PFSK-1 (cell line): ENCODE data around the gene CFAP77.

Source experiments
- FOXP2 ChIP-seq: optimal IDR thresholded peaks from 2 replicates; pipeline ENCODE3; 2011; ENCODE audit warnings: borderline replicate concordance, control low read depth, inconsistent platforms; ENCODE audit not compliant: insufficient read depth; ENCODE audit errors: extremely low read length, extremely low read depth
- POLR2AphosphoS5 ChIP-seq: IDR thresholded peaks from 2 replicates; pipeline ENCODE4 v1.6.1; 2012; ENCODE audit warnings: low read depth, mild to moderate bottlenecking, control low read depth, low read length, moderate library complexity
- SIN3A ChIP-seq: IDR thresholded peaks from 2 replicates; pipeline ENCODE4 v1.6.1; 2012; ENCODE audit warnings: mild to moderate bottlenecking, low read length, moderate library complexity, borderline replicate concordance; ENCODE audit not compliant: insufficient read depth
- TAF1 ChIP-seq: IDR thresholded peaks from 2 replicates; pipeline ENCODE4 v1.6.1; 2012; ENCODE audit warnings: low read length, control low read depth, borderline replicate concordance; ENCODE audit not compliant: insufficient read depth
- TF ChIP-seq, protein P1 (sequence below), 2 experiments: IDR thresholded peaks; 2 replicates each; pipeline versions ENCODE4 v1.6.1 to v1.8.0; 2011 to 2012; ENCODE audit warnings: low read depth in 2 of 2, low read length in 2 of 2, control low read depth in 1 of 2, inconsistent platforms in 1 of 2, mild to moderate bottlenecking in 1 of 2, moderate library complexity in 1 of 2; ENCODE audit not compliant: insufficient read depth in 1 of 2

The CFAP77 gene

DNA sequence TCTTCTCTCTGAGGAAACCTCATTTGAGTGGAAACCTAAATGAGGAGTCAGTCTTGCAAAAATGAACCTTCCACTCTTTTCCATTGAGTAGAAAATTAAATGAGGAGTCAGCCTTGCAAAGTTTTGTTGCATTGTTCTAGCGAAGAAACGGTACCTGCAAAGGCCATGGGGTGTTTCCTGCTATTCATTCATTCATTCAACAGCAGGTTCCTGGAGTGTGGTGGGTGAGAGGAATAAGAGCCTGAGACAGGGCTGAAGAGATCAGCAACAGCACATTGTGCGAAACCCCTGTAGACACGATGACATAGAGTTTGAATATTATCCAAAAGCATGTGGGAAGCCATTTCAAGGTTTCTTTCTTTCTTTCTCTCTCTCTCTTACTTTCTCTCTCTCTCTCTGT lies 40.6 kb upstream of the CFAP77 start:
- TF ChIP-seq TAF1, result no peak
- no peak for TF ChIP-seq POLR2AphosphoS5
- no peak for TF ChIP-seq SIN3A
- TF ChIP-seq, protein P1, sequence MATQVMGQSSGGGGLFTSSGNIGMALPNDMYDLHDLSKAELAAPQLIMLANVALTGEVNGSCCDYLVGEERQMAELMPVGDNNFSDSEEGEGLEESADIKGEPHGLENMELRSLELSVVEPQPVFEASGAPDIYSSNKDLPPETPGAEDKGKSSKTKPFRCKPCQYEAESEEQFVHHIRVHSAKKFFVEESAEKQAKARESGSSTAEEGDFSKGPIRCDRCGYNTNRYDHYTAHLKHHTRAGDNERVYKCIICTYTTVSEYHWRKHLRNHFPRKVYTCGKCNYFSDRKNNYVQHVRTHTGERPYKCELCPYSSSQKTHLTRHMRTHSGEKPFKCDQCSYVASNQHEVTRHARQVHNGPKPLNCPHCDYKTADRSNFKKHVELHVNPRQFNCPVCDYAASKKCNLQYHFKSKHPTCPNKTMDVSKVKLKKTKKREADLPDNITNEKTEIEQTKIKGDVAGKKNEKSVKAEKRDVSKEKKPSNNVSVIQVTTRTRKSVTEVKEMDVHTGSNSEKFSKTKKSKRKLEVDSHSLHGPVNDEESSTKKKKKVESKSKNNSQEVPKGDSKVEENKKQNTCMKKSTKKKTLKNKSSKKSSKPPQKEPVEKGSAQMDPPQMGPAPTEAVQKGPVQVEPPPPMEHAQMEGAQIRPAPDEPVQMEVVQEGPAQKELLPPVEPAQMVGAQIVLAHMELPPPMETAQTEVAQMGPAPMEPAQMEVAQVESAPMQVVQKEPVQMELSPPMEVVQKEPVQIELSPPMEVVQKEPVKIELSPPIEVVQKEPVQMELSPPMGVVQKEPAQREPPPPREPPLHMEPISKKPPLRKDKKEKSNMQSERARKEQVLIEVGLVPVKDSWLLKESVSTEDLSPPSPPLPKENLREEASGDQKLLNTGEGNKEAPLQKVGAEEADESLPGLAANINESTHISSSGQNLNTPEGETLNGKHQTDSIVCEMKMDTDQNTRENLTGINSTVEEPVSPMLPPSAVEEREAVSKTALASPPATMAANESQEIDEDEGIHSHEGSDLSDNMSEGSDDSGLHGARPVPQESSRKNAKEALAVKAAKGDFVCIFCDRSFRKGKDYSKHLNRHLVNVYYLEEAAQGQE (IDR thresholded peaks at IDR 0.05; ENCODE audit: insufficient read depth in 1 of 2, low read depth in 2 of 2, low read length in 2 of 2), result no peak
- TF ChIP-seq FOXP2, result no peak

DNA sequence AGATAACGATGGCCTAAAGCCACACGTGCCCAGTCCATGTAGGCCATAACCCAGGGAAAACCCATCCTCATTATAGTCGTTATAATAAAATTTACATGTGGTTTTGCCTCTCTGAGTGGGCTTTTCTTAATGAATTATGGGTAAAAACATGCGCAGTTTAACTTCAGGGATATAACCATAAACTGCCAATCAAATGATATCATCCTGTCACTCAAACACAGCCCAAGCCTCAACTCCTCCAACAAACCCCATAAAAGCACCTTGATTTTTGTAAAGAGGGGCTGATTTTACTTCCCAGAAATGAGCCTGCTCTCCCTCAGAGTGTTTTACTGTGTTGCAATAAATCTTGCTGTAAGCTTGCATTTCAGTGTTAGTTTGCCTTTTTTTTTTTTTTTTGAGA lies 39.4 kb upstream of the CFAP77 start:
- no peak for TF ChIP-seq POLR2AphosphoS5
- no peak for TF ChIP-seq SIN3A
- no peak for TF ChIP-seq FOXP2
- TF ChIP-seq, protein P1 (IDR thresholded peaks at IDR 0.05; ENCODE audit: insufficient read depth in 1 of 2, low read depth in 2 of 2, low read length in 2 of 2), result no peak

DNA sequence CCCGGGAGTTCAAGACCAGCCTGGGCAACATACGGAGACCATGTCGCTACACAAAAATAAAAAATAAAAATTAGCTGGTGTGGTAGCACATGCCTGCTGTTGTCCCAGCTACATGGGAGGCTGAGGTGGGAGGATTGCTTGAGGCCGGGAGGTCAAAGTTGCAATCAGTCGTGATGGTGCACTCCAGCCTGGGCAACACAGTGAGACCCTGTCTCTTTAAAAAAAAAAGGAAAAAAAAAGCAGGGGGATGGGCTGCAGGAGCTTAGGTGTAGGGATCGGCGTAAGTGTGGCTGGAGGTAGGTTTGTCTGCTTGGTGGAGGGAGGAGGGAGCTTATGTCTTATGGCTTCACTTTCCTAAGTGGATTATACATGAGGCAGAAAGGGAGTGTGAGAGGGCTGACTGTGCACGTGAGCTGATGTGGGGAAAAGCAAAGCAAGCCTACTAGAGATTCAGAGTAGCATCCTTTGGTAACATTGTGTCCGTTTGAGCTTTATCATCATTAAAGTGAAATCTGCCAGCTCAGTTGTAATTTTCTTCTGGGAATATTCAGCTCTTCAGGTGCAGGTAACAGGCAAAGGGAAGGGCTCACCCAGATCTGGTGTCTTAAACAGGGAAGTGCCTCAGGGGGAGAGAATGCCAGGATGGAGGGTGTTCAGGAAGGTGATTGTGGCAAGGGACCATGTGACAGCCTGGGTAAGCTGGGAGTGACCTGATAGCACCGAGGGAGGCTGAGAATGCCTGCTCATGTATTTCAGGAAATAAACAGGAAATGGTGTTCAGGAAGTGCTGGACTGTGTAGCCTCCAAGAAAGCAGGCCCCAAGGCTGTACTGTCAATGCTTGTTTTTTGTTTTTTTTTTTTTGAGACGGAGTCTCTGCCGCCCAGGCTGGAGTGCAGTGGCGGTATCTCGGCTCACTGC lies 37.6 kb upstream of the CFAP77 start:
- TF ChIP-seq FOXP2 (peak; percentile 84), TAF1 (no peak)

DNA sequence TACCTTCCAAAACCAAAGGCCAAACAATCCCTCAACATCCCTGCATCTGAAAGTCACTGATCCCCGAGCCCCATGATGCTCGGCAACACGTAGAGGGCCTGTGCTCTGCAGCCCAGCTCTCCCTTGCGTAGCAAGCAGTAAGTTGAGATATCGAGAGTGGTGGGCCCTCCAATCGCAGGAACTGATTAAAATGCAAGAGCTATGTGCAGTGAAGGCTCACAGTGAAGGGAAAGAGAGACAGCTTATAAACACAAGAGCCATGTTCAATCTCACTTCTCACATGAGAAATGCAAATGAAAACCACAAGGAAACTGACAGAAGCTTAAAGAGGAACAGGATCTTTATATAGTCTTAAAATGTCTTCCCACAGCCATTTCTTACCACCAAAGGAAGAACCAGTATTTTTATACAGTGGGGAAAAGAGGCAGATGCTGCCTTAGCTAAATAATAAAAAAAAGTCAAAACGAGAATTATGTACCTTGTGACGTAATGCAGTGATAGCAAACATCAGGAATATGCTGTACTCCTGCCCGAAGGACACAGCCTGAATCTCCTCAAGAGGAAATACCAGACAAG lies 28.0 kb upstream of the CFAP77 start:
- TF ChIP-seq POLR2AphosphoS5 (no peak), TAF1 (no peak), FOXP2 (no peak), SIN3A (no peak)
- TF ChIP-seq, protein P1 (IDR thresholded peaks at IDR 0.05; ENCODE audit: insufficient read depth in 1 of 2, low read depth in 2 of 2, low read length in 2 of 2), result no peak

DNA sequence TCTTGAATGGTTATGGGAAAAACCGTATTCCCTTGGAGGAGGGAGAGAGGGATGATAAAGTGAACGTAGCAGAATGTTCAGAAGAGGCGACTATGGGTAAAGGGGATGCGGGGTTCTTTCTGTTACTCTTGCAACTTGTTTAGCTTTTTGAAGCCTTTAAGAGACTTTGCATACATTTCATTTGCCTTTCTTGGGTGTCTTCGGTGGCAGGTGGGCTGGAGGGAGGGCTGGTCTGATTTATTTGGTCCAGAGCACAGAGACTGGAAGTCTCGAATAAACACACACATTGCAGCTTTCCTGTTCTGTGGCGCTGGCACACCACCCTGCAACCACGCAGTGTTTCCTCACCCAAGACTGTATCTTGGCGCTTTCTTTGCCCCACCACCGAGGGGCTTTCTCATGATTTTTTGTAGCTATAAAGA lies 26.5 kb upstream of the CFAP77 start:
- no peak for TF ChIP-seq SIN3A
- no peak for TF ChIP-seq POLR2AphosphoS5

DNA sequence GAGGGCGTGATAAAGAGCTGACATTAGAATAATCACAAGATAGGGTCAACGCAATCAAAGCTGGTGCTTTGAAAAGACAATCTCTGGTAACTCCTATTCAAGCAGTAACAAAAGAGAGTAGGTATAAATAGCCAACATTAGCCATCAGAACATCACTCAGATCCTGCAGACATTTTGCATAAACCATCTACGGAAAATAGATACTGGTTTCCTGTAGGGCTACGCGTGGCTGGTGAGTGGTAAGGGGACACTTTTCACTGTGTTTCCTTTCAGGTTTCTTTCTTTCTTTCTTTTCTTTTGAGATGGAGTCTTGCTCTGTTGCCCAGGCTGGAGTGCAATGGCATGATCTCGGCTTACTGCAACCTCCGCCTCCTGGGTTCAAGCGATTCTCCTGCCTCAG lies 25.6 kb upstream of the CFAP77 start:
- TF ChIP-seq FOXP2, result no peak
- TF ChIP-seq SIN3A, result no peak
- TF ChIP-seq TAF1, result no peak
